ENCODE measurements around the gene MRGPRX1.
"Not testable (repeated sequence)": the region's sequence is repeated elsewhere in the genome, so short reads cannot be mapped to it uniquely, and the experiment has no call there.

DNA sequence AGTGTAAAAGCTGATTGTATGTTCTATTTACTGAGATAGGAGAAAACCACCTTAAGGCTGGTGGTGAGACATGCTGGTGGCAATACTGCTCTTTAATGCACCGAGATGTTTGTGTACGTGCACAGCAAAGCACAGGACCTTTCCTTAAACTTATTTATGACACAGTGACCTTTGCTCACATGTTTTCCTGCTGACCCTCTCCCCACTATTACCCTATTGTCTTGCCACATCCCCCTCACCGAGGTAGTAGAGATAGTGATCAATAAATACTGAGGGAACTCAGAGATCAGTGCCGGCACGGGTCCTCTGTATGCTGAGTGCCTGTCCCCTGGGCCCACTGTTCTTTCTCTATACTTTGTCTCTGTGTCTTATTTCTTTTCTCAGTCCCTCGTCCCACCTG is 38.6 kb downstream of the MRGPRX1 start:
- not testable (repeated sequence) for TF ChIP-seq POLR2A (IDR thresholded peaks at IDR 0.05; ENCODE audit: low read length); EHMT2 (IDR thresholded peaks at IDR 0.05; ENCODE audit: low read depth); EP300 (IDR thresholded peaks at IDR 0.05); ZNF302 (CRISPR knock-in tag; IDR thresholded peaks at IDR 0.05); MYC (IDR thresholded peaks at IDR 0.05; ENCODE audit: borderline replicate concordance, low read length); SMC3 (IDR thresholded peaks at IDR 0.05); ZFP36 (IDR thresholded peaks at IDR 0.05; ENCODE audit: borderline replicate concordance, partially characterized antibody); RCOR1 (IDR thresholded peaks at IDR 0.05; ENCODE audit: low read depth, low read length); CEBPB (IDR thresholded peaks at IDR 0.05)
- TF ChIP-seq, protein P1, sequence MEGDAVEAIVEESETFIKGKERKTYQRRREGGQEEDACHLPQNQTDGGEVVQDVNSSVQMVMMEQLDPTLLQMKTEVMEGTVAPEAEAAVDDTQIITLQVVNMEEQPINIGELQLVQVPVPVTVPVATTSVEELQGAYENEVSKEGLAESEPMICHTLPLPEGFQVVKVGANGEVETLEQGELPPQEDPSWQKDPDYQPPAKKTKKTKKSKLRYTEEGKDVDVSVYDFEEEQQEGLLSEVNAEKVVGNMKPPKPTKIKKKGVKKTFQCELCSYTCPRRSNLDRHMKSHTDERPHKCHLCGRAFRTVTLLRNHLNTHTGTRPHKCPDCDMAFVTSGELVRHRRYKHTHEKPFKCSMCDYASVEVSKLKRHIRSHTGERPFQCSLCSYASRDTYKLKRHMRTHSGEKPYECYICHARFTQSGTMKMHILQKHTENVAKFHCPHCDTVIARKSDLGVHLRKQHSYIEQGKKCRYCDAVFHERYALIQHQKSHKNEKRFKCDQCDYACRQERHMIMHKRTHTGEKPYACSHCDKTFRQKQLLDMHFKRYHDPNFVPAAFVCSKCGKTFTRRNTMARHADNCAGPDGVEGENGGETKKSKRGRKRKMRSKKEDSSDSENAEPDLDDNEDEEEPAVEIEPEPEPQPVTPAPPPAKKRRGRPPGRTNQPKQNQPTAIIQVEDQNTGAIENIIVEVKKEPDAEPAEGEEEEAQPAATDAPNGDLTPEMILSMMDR (IDR thresholded peaks at IDR 0.05) = not testable (repeated sequence)
- TF ChIP-seq, protein P2, sequence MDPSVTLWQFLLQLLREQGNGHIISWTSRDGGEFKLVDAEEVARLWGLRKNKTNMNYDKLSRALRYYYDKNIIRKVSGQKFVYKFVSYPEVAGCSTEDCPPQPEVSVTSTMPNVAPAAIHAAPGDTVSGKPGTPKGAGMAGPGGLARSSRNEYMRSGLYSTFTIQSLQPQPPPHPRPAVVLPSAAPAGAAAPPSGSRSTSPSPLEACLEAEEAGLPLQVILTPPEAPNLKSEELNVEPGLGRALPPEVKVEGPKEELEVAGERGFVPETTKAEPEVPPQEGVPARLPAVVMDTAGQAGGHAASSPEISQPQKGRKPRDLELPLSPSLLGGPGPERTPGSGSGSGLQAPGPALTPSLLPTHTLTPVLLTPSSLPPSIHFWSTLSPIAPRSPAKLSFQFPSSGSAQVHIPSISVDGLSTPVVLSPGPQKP (IDR thresholded peaks at IDR 0.05; ENCODE audit: low read depth, low read length) = not testable (repeated sequence)
- TF ChIP-seq, protein P3, sequence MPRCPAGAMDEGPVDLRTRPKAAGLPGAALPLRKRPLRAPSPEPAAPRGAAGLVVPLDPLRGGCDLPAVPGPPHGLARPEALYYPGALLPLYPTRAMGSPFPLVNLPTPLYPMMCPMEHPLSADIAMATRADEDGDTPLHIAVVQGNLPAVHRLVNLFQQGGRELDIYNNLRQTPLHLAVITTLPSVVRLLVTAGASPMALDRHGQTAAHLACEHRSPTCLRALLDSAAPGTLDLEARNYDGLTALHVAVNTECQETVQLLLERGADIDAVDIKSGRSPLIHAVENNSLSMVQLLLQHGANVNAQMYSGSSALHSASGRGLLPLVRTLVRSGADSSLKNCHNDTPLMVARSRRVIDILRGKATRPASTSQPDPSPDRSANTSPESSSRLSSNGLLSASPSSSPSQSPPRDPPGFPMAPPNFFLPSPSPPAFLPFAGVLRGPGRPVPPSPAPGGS (IDR thresholded peaks at IDR 0.05) = not testable (repeated sequence)
- TF ChIP-seq, protein P4, sequence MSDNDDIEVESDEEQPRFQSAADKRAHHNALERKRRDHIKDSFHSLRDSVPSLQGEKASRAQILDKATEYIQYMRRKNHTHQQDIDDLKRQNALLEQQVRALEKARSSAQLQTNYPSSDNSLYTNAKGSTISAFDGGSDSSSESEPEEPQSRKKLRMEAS (IDR thresholded peaks at IDR 0.05) = not testable (repeated sequence)

All from A549 (cell line).